ENCODE measurements around the gene TCP11L2. TPM values are rescaled to one million over a fixed set of nuclear protein-coding genes. Genes with fewer than 3 reads are reported as not detected.
A peak's percentile ranks its signal among the peaks of the same experiment; 100 is the strongest.

The TCP11L2 gene
- total RNA-seq, 2 donors from 2014 or later, result 13.3 to 45.6 TPM

DNA sequence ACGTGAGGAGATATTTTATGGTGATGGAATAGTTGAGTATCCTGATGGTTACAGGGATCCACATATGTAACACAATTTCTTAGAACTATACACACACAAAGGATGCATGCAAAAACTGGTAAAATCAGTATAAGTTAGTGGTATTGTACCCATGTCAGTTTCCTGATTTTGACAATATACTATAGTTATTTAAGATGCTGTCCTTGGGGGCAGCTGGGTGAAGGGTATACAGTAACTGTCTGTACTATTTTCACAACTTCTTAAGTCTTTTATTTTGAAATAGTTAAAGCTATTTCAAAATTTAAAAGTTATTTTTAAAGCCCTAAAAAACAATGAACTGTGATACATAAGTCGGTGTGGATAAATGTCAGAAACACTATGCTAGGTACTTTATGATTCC, 30.5 kb downstream of the TCP11L2 start:
- Histone ChIP-seq H3K27ac (no peak overlapping the region), H3K27me3 (no peaks in the 10 kb centered on the region), H3K9me3 (no peaks in the 10 kb centered on the region), H3K9ac (ENCODE audit: low read depth in 2 of 2, low read length in 2 of 2) (no peak overlapping the region), H3K4me3 (no peak overlapping the region), H3K36me3 (no peaks in the 10 kb centered on the region), H3K4me1 (no peaks in the 10 kb centered on the region)
- intact Hi-C loops (cut with DNase I), result no loop called here
- TF ChIP-seq, protein P1, sequence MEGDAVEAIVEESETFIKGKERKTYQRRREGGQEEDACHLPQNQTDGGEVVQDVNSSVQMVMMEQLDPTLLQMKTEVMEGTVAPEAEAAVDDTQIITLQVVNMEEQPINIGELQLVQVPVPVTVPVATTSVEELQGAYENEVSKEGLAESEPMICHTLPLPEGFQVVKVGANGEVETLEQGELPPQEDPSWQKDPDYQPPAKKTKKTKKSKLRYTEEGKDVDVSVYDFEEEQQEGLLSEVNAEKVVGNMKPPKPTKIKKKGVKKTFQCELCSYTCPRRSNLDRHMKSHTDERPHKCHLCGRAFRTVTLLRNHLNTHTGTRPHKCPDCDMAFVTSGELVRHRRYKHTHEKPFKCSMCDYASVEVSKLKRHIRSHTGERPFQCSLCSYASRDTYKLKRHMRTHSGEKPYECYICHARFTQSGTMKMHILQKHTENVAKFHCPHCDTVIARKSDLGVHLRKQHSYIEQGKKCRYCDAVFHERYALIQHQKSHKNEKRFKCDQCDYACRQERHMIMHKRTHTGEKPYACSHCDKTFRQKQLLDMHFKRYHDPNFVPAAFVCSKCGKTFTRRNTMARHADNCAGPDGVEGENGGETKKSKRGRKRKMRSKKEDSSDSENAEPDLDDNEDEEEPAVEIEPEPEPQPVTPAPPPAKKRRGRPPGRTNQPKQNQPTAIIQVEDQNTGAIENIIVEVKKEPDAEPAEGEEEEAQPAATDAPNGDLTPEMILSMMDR (IDR thresholded peaks at IDR 0.05), result no peak
- DNase-seq, result no peak

DNA sequence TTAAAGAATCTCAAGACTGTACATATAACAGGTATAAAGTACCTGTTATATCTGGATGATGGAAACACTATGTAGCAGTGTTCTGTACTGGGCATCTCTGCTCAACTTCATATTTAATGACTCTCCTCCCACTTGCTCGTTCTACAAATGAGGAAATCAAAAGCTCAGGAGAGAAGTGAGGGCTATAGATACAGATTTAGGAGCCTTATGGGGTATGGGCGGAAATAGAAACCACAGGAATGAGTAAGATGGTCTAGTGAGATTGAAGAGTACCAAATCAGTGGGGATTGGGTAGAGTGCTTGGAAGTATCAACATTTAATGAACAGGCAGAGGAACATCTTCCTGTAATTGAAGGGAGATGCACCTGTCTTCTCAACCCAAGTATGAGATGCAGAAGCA, 31.2 kb downstream of the TCP11L2 start:
- no peaks in the 10 kb centered on the region for H3K4me1 ChIP-seq
- TF ChIP-seq, protein P1 (IDR thresholded peaks at IDR 0.05), result no peak
- intact Hi-C loops (cut with DNase I), result no loop called here
- H3K27ac ChIP-seq, result no peak overlapping the region
- no peak for DNase-seq
- H3K36me3 ChIP-seq, result no peaks in the 10 kb centered on the region
- no peak overlapping the region for H3K9ac ChIP-seq (ENCODE audit: low read depth in 2 of 2, low read length in 2 of 2)
- no peaks in the 10 kb centered on the region for H3K9me3 ChIP-seq
- no peaks in the 10 kb centered on the region for H3K27me3 ChIP-seq
- H3K4me3 ChIP-seq, result no peak overlapping the region

DNA sequence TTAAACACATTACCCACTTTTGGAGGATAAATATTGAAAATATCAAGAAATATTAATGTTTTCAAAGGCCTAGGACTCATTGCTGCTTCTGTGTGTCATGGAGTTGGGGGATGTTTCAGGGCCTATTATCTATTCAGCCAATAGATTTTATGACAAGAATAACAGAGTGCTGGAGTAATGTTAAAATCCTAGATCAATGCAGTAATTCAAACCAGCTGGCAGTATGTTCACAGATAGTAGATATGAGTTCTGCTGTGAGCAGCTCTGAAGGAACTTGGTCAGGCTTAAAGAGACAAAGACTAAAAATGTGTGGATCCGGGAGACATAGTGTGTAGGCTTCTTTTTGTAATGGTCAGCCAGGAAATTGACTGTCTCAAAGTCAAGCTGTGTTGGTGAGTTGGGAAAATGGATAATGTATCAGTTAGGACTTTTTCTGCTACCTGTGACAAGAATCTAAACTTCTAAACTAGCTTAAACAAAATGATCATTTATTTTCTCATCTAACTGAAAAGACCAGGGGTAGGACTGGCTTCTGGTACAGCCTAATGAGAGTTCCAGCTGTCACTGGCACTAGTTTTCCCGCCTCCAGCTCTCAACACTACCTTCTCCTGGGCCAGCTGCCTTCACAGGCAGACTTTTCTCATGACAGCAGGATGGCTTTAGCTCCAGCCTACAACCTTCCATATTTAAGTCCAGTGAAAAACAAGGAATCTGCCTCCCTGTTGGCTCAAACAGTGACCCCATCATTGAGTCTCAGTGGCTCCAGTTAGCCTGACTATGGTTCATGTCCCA, 38.7 kb downstream of the TCP11L2 start:
- H3K4me1 ChIP-seq, result peaks cover 9% of the 10 kb centered on the region
- no peak overlapping the region for H3K4me3 ChIP-seq
- H3K27me3 ChIP-seq, result no peaks in the 10 kb centered on the region
- H3K9me3 ChIP-seq, result no peaks in the 10 kb centered on the region
- no peak overlapping the region for H3K9ac ChIP-seq (ENCODE audit: low read depth in 2 of 2, low read length in 2 of 2)
- TF ChIP-seq, protein P1 (IDR thresholded peaks at IDR 0.05), result no peak
- no peak for DNase-seq
- H3K27ac ChIP-seq, result no peak overlapping the region
- no peaks in the 10 kb centered on the region for H3K36me3 ChIP-seq
- intact Hi-C loops (cut with DNase I), result loop anchor here (5.0 kb wide), 1 partner anchor 114 kb away; no protein-coding TSS in a partner anchor

DNA sequence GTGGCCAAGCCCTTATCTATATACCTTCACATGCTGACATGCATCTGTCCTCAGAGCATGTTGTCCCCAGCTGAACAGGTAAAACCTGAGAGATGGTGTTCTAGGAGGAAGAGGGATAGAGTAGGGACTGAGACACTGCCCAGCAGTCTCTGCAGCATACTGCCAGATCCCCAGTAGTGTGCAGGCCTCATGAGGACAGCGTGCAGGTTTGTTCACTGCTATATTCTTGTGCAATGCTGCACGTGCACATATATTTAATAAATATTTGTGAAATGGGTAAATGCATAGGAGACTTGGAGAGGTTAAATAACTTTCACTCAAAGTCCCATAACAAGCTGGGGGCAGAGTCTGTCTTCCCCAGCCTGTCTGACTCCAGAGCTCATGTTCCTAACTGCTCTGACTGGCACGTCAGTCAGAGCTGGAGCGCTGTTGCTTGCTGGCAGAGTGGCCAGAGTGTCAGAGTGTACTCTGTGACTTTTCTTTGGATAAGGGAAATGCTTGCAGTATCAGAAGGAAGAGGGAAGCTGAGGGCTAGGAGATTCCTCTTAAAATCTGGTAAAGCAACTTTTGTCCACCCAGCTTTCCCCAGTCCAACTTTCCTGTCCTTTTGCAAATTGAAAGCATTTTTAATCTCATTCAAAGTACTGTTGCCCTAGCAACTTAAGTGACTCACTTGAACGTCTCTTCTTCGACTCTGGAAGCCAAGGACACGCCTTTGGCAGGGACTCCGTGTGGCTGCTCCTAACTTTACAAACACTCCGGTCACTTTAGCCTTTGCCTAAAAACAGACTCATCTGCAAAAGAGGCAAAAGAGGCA, 40.1 kb downstream of the TCP11L2 start:
- H3K36me3 ChIP-seq, result no peaks in the 10 kb centered on the region
- intact Hi-C loops (cut with DNase I), result loop anchor here (5.0 kb wide), 1 partner anchor 115 kb away; no protein-coding TSS in a partner anchor
- H3K9ac ChIP-seq (ENCODE audit: low read depth in 2 of 2, low read length in 2 of 2), result peak overlapping the region in 1 of 2 donors; percentile 41
- peaks cover 9% of the 10 kb centered on the region for H3K4me1 ChIP-seq
- DNase-seq, result peak; percentile 67
- no peaks in the 10 kb centered on the region for H3K9me3 ChIP-seq
- H3K27ac ChIP-seq, result peak overlapping the region; percentile 34
- H3K4me3 ChIP-seq, result no peak overlapping the region
- TF ChIP-seq, protein P1 (IDR thresholded peaks at IDR 0.05), result no peak
- no peaks in the 10 kb centered on the region for H3K27me3 ChIP-seq

DNA sequence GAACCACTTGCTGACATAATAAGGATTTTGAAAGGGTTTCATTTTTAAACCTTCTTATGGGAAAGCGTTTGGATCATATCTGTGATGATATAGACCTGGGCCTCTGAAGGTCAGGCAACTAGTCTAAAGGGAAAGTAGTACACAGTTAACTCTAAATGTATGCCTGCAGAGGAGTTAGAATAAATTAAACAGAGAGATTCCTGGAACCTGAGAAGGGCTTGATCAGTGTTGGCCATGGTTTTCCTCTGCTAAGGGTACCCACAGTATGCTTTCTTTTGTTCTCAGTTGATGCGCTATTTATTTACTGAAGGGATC, 40.6 kb downstream of the TCP11L2 start:
- Histone ChIP-seq H3K4me3 (no peak overlapping the region), H3K27ac (peak overlapping the region; percentile 34), H3K4me1 (peaks cover 9% of the 10 kb centered on the region), H3K36me3 (no peaks in the 10 kb centered on the region), H3K9ac (ENCODE audit: low read depth in 2 of 2, low read length in 2 of 2) (no peak overlapping the region), H3K27me3 (no peaks in the 10 kb centered on the region), H3K9me3 (no peaks in the 10 kb centered on the region)
- intact Hi-C loops (cut with DNase I), result loop anchor here (5.0 kb wide), 1 partner anchor 116 kb away; no protein-coding TSS in a partner anchor
- DNase-seq, result no peak
- TF ChIP-seq, protein P1 (IDR thresholded peaks at IDR 0.05), result no peak
